HG02623 (cell line): Measurements from ENCODE around the gene MARF1.
"Not testable (repeated sequence)": the region's sequence is repeated elsewhere in the genome, so short reads cannot be mapped to it uniquely, and the experiment has no call there.

Experiments used
- ATAC-seq: cut with Tn5 transposase; IDR thresholded peaks from one replicate; pipeline ENCODE4 v1.9.1; 2021; ENCODE audit warnings: moderate library complexity; ENCODE audit not compliant: unreplicated experiment

Gene MARF1

DNA sequence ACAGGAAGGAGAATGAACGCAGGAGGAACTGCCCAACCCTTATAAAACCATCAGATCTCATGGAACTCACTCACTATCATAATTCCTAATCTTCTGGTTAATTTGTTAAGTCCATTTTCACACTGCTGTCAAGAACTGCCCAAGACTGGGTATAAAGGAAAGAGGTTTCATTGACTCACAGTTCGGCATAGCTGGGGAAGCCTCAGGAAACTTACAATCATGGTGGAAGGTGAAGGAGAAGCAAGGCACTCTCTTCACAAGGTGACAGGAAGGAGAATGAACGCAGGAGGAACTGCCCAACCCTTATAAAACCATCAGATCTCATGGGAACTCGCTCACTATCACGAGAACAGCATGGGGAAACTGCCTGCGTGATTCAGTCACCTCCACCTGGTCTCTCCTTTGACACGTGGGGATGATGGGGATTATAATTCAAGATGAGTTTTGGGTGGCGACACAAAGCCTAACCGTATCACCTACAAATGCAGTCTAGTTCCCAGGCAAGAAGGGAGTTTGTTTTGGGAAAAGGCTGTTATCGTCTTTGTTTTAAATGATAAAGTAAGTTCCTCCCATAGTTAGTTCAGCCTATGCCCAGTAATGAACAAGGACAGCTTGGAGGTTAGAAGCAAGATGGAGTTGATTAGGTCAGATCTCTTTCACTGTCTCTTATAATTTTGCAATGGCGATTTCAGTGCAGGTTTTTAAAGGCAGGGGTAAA lies 68.9 kb downstream of the MARF1 start:
- not testable (repeated sequence) for ATAC-seq

GRCh38 chr16:15573274-15573895 lies 69.6 kb downstream of the MARF1 start:
- no peak for ATAC-seq

DNA sequence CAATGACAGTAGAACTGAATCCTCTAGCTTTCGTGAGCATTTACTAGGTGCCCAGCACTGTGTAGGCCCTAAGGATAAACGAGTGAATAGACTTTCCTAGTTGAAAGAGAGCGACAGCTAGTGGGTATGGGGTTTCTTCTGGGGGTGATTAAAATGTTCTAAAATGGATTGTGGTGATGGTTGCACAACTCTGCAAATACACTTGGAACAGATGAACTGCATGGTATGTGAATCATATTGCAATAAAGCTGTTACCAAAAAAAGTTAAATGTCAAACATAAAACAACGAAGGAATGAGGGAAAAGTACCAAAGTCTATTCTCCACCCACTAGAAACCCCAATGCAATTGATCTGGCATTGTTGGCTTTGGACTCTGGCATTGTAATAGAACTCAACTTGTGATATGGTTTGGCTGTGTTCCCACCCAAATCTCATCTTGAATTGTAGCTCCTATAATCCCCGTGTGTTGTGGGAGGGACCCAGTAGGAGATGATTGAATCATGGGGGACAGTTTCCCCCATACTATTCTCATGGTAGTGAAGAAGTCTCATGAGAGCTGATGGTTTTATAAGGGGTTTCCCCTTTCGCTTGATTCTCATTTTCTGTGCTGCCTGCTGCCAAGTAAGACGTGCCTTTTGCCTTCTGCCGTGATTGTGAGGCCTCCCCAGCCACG lies 70.5 kb downstream of the MARF1 start:
- no peak for ATAC-seq

- ATAC-seq = no peak
Observed at GRCh38 chr16:15571557-15571956, 71.4 kb downstream of the MARF1 start.

DNA sequence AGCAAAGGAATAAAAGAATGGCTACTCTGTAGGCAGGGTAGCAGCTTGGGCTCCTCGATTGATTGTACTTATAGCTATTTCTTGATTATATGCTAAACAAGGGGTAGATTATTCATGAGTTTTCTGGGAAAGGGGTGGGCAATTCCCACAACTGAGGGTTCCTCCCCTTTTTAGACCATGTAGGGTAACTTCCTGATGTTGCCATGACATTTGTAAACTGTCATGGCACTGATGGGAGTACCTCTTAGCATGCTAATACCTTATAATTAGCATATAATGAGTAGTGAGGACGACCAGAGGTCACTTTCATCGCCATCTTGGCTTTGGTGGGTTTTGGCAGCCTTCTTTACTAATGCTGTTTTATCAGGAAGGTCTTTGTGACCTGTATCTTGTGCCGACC lies 72.3 kb downstream of the MARF1 start:
- ATAC-seq = not testable (repeated sequence)

DNA sequence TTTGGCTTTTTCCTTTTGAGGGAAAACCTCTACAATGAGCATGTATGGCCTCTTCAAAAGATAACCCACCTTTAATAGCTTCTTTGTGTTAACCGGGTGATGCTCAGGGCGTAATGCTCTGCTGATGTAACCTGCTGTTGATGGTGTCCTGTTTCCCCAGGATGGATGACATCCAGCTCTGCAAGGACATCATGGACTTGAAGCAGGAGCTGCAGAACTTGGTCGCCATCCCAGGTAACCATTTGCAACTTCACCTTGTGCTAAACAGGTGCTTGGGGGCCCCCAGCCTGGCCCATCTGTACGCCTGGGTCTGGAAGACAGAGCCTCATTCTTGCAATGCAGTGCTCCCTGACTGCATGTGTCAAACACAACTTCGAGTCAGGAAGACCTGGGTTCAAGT lies 75.1 kb downstream of the MARF1 start:
- ATAC-seq = no peak

DNA sequence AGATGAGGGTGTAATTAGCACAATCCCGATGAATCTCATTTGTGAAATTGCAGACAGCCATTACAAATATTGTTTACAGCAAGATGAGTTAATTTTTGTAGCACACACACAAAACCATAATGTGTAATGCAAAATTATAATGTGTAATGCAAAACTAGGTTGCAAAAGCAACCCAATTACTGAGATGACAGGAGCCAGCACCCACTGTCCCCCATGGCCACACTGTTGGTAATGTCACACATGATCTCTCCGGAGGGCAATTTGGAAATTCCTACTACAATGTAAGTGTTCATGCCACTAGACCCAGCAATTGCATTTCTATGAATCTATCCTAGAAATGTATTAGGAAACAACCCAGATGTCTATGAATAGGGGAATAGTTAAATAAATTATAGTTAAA lies 76.9 kb downstream of the MARF1 start:
- no peak for ATAC-seq

DNA sequence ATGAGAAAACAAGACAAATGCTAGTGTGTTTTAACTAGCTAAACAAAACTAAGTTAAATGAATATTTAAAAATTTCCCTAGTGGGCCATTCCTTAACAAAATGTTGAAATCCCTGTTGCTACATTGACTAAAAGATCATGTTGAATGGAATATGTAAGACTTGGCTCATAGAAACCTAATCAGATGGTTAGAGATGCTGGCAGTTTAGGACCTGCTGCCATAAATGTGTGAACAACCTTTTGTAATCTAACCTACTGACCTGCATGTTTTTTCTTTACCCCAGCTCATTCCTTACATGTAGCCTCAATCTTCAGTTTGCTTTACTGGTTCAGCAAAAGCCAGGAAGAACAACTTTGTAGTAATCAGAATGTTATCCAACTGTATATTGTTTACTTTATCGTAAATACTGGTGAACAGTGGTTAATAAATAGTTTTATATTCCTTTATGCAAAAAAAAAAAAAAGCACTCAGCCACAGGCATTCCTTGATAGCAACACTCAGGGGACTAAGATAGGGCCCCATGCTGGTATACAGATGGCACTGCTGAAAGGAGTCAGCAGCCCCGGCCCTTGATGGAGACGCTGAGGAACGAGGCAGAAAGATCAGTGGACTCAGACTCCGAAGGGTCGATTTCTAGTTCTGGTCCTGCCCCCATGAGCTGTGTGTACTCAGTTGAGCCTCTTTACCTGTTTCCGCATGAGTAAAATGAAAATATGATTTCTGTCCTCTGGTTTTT lies 78.2 kb downstream of the MARF1 start:
- no peak for ATAC-seq

GRCh38 chr16:15559176-15559575 lies 83.8 kb downstream of the MARF1 start:
- no peak for ATAC-seq

GRCh38 chr16:15557258-15557657 lies 85.7 kb downstream of the MARF1 start:
- no peak for ATAC-seq

DNA sequence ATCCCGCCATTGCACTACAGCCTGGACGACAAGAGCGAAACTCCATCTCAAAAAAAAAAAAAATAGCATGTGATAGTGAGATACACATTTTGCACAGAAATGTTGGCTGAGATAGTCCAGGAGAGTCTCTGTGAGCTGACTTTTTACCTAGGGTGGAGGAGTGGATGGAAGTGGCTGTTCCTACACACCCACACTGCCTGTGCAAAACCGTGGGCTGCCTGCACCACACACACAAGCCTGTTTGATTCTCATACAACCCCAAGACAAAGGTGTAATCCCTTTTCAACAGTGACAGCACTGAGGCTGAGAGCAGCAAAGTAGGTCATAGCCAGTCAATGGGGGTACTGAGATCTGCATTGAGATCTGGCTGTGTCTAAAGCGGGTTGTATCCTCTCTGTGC lies 86.8 kb downstream of the MARF1 start:
- ATAC-seq = no peak

GRCh38 chr16:15553313-15554088 lies 89.5 kb downstream of the MARF1 start:
- ATAC-seq = no peak

DNA sequence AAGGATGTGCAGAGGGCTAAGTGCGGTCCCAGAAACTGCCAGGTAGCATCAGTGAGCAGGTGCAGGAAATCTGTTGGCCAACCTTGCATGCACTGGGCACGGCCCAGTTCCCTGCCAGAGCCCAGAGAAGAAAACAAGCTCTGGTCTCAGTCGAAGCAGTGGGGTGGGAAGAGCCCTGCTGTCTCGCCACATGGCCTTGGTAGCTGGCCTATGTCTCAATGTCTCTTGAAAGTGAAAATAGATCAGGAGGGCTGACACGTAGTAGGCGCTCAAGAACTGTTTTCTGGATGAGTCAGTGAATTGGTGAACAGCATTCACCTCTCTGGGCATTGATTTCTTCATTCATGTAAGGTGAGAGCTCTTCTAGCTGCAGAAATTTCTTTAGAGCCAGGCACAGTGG lies 90.4 kb downstream of the MARF1 start:
- no peak for ATAC-seq

DNA sequence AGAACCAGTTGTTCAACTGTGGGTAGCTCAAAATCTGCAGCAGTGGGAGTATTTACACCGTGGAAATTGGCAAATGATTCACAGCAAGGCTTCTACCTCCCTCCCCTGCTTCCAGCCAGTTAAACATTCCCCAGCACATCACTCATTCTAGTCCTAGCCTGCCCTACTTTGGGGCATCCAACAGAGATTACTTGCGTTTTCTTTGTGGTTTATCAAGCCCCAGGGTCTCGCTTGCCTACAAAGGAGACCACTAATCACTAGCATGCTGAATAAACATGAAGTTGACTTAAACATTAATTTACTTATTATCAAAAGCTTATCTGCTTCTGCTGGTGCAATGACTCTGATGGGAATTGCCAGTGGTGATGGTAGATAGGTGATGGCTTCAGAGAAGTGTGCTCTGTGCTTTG lies 94.5 kb downstream of the MARF1 start:
- ATAC-seq = no peak

- ATAC-seq = no peak
Observed at GRCh38 chr16:15547768-15548096, 95.2 kb downstream of the MARF1 start.

GRCh38 chr16:15547072-15547767 lies 95.7 kb downstream of the MARF1 start:
- ATAC-seq = not testable (repeated sequence)

DNA sequence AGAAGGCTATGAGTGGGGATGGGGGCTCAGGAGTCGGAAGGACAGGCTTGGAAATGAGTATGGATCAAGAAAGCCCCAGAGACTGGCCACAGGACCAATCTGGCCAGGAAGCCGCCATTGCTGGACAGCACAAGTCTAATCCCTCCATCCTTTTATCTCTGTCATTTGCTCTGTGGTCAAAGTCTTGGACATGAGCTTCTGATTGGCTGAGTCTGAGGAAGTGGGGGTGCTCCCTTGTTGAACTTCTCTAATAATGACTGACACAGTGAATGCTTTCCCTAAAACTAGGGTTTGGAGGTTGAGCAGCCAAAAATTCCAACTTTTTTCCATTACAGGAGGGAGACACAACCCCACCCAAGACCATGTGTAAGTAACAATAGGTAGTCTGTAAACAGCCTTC lies 97.4 kb downstream of the MARF1 start:
- ATAC-seq = no peak

GRCh38 chr16:15544405-15544804 lies 98.5 kb downstream of the MARF1 start:
- ATAC-seq = no peak
